ENCODE data around the gene TBATA.

GRCh38 chr10:70751991-70752390 lies 33.2 kb downstream of the TBATA start:
- TF ChIP-seq CTCF (IDR thresholded peaks at IDR 0.05; ENCODE audit: low read length) = no peak
- TF ChIP-seq EZH2 (IDR thresholded peaks at IDR 0.05; ENCODE audit: borderline replicate concordance, low read length) = no peak

Measured in OCI-LY1 (cell line).